Activated CD8-positive, alpha-beta T cell treated with anti-CD3 and anti-CD28 coated beads for 36 hours (primary cell): ENCODE measurements around the gene MAPKAP1. TPM values are rescaled to one million over a fixed set of nuclear protein-coding genes. Genes with fewer than 3 reads are reported as not detected.
A peak's percentile ranks its signal among the peaks of the same experiment; 100 is the strongest.

Experiments used
- ATAC-seq: fragments of 200-7000 bp; cut with Tn5 transposase; one replicate; pipeline ENCODE4 v1.10.0; 2021; ENCODE audit warnings: mild to moderate bottlenecking, moderate library complexity
- CTCF ChIA-PET: fragments of 350-600 bp; sonication (Branson Sonifier 250); formaldehyde crosslinking; loops from one replicate; lab custom pipeline; 2021; ENCODE audit warnings: antibody characterized with exemption; lab: Charles Lee
- POLR2A ChIA-PET: fragments of 350-600 bp; sonication (Branson Sonifier 250); formaldehyde crosslinking; loops from one replicate; lab custom pipeline; 2021; ENCODE audit warnings: antibody characterized with exemption; lab: Charles Lee
- DNase-seq: peaks from one replicate; pipeline ENCODE4 v3.0.0-alpha.2; 2020
- H3K27ac Mint-ChIP-seq: one replicate; pipeline ENCODE4 v1.8.0; 2021; ENCODE audit warnings: mild to moderate bottlenecking, mixed read lengths
- H3K27me3 Mint-ChIP-seq: one replicate; pipeline ENCODE4 v1.8.0; 2021; ENCODE audit warnings: mixed read lengths
- H3K36me3 Mint-ChIP-seq: one replicate; pipeline ENCODE4 v1.8.0; 2021; ENCODE audit warnings: low read depth, mixed read lengths
- H3K4me1 Mint-ChIP-seq: one replicate; pipeline ENCODE4 v1.8.0; 2021; ENCODE audit warnings: low read depth, mixed read lengths
- H3K4me3 Mint-ChIP-seq: one replicate; pipeline ENCODE4 v1.8.0; 2021; ENCODE audit warnings: mild to moderate bottlenecking, moderate library complexity, mixed read lengths
- H3K9me3 Mint-ChIP-seq: one replicate; pipeline ENCODE4 v1.8.0; 2021; ENCODE audit warnings: mixed read lengths
- CTCF ChIP-seq: fragments of 200-600 bp; IDR thresholded peaks from one replicate; pipeline ENCODE4 v1.8.0; 2022; ENCODE audit warnings: antibody characterized with exemption, mild to moderate bottlenecking
- intact Hi-C: fragments of 100-400 bp; cut with micrococcal nuclease; formaldehyde crosslinking; loops from one replicate; pipeline ENCODE4 v1.10.0; 2022
- total RNA-seq, 2 experiments: library from RNA; stranded (reverse); gene quantifications; one replicate each; pipeline ENCODE4 v1.2.3, GENCODE V29; 2021

MAPKAP1 gene
- total RNA-seq, 2 experiments from 2014 or later: 58.8 to 62.4 TPM

- ChIA-PET POLR2A (no interaction called here), CTCF (no interaction called here)
- intact Hi-C loops: no loop called here
- peaks cover 46% of the 10 kb centered on the region for H3K4me1 Mint-ChIP-seq
- no peak for TF ChIP-seq CTCF
- no peaks in the 10 kb centered on the region for H3K27me3 Mint-ChIP-seq
- no peak for ATAC-seq
- H3K4me3 Mint-ChIP-seq: no peak overlapping the region
- peaks cover 8% of the 10 kb centered on the region for H3K36me3 Mint-ChIP-seq
- H3K9me3 Mint-ChIP-seq: no peaks in the 10 kb centered on the region
- no peak for DNase-seq
- H3K27ac Mint-ChIP-seq: no peak overlapping the region
Observed at GRCh38 chr9:125612616-125613015, 94.4 kb downstream of the MAPKAP1 start.

- no peak for TF ChIP-seq CTCF
- no peaks in the 10 kb centered on the region for H3K27me3 Mint-ChIP-seq
- intact Hi-C loops: no loop called here
- H3K4me3 Mint-ChIP-seq: no peak overlapping the region
- no peak overlapping the region for H3K27ac Mint-ChIP-seq
- CTCF ChIA-PET: no interaction called here
- POLR2A ChIA-PET: no interaction called here
- peaks cover 38% of the 10 kb centered on the region for H3K4me1 Mint-ChIP-seq
- no peaks in the 10 kb centered on the region for H3K9me3 Mint-ChIP-seq
- ATAC-seq (no peak), DNase-seq (no peak)
- H3K36me3 Mint-ChIP-seq: peaks cover 8% of the 10 kb centered on the region
Observed at GRCh38 chr9:125611121-125611765, 95.8 kb downstream of the MAPKAP1 start.

- peak; percentile 78 for ATAC-seq
- intact Hi-C loops: no loop called here
- CTCF ChIA-PET: interaction anchor here (1.0 kb wide), 1 partner anchor 16 kb away, joined by 4 read pairs; no protein-coding TSS in a partner anchor
- H3K27me3 Mint-ChIP-seq: no peaks in the 10 kb centered on the region
- H3K27ac Mint-ChIP-seq: peak overlapping the region; percentile 82
- POLR2A ChIA-PET: no interaction called here
- no peak overlapping the region for H3K4me3 Mint-ChIP-seq
- peaks cover 41% of the 10 kb centered on the region for H3K4me1 Mint-ChIP-seq
- H3K36me3 Mint-ChIP-seq: peaks cover 8% of the 10 kb centered on the region
- TF ChIP-seq CTCF: no peak
- no peaks in the 10 kb centered on the region for H3K9me3 Mint-ChIP-seq
- DNase-seq: peak; percentile 11
Observed at GRCh38 chr9:125609744-125610143, 97.3 kb downstream of the MAPKAP1 start.

GRCh38 chr9:125608489-125609224 lies 98.4 kb downstream of the MAPKAP1 start:
- ATAC-seq: no peak
- ChIA-PET CTCF (no interaction called here), POLR2A (interaction anchor here (0.6 kb wide), 1 partner anchor 220 kb away, joined by 3 read pairs; no protein-coding TSS in a partner anchor)
- H3K27me3 Mint-ChIP-seq: no peaks in the 10 kb centered on the region
- intact Hi-C loops: no loop called here
- peaks cover 8% of the 10 kb centered on the region for H3K36me3 Mint-ChIP-seq
- no peaks in the 10 kb centered on the region for H3K9me3 Mint-ChIP-seq
- H3K4me1 Mint-ChIP-seq: peaks cover 41% of the 10 kb centered on the region
- DNase-seq: no peak
- no peak overlapping the region for H3K4me3 Mint-ChIP-seq
- peak overlapping the region; percentile 82 for H3K27ac Mint-ChIP-seq
- no peak for TF ChIP-seq CTCF

GRCh38 chr9:125604196-125604595 lies 102.8 kb downstream of the MAPKAP1 start:
- ChIA-PET POLR2A (no interaction called here), CTCF (interaction anchor here (1.1 kb wide), 1 partner anchor 10 kb away, joined by 3 read pairs; no protein-coding TSS in a partner anchor)
- Mint-ChIP-seq H3K9me3 (no peaks in the 10 kb centered on the region), H3K36me3 (peaks cover 5% of the 10 kb centered on the region), H3K27me3 (no peaks in the 10 kb centered on the region), H3K27ac (no peak overlapping the region), H3K4me3 (no peak overlapping the region), H3K4me1 (peaks cover 23% of the 10 kb centered on the region)
- DNase-seq: no peak
- intact Hi-C loops: no loop called here
- no peak for ATAC-seq
- no peak for TF ChIP-seq CTCF
